IMR-90 (cell line): ENCODE data around the gene MBTD1. TPM values are rescaled to one million over a fixed set of nuclear protein-coding genes. Genes with fewer than 3 reads are reported as not detected.

Experiments
- ATAC-seq: fragments of 200-7000 bp; cut with Tn5 transposase; 2 replicates; pipeline ENCODE4 v1.9.1; 2020; ENCODE audit warnings: low read depth, mild to moderate bottlenecking, moderate library complexity
- BruUV-seq: library from RNA; stranded (reverse); fragments of 400-500 nt; replicated peaks from 2 replicates; lab custom pipeline; 2021; lab: Mats Ljungman, UMichigan
- CTCF ChIA-PET: fragments of 300-600 bp; formaldehyde crosslinking; extraction: SDS; loops from one replicate; lab custom pipeline; 2021; ENCODE audit warnings: antibody characterized with exemption; lab: Yijun Ruan, JAX
- POLR2A ChIA-PET: fragments of 300-600 bp; sonication (Branson Sonifier 250); formaldehyde crosslinking; loops from one replicate; lab custom pipeline; 2022; ENCODE audit warnings: antibody characterized with exemption; ENCODE audit not compliant: unreplicated experiment; lab: Charles Lee
- DNase-seq: peaks from one replicate; pipeline ENCODE4 v3.0.0; 2013
- H2AFZ ChIP-seq: replicated peaks from 2 replicates; pipeline ENCODE3; 2013; ENCODE audit warnings: low read length, mild to moderate bottlenecking; ENCODE audit not compliant: poor library complexity
- H2AK5ac ChIP-seq: 2 replicates; pipeline ENCODE4 v1.6.1; 2013; ENCODE audit warnings: low read depth, low read length, inconsistent platforms
- H2AK9ac ChIP-seq: replicated peaks from 2 replicates; pipeline ENCODE3; 2013; ENCODE audit warnings: mild to moderate bottlenecking, low read depth, low read length, moderate library complexity; ENCODE audit not compliant: poor library complexity
- H2BK120ac ChIP-seq: 2 replicates; pipeline ENCODE4 v1.6.1; 2013; ENCODE audit warnings: low read depth, low read length, inconsistent platforms
- H2BK15ac ChIP-seq: 3 replicates; pipeline ENCODE4 v1.6.1; 2013; ENCODE audit warnings: low read depth, low read length, inconsistent platforms
- H2BK20ac ChIP-seq: 2 replicates; pipeline ENCODE4 v1.6.1; 2013; ENCODE audit warnings: low read depth, mild to moderate bottlenecking, inconsistent platforms, low read length, moderate library complexity
- H2BK5ac ChIP-seq: 2 replicates; pipeline ENCODE4 v1.6.1; 2013; ENCODE audit warnings: mild to moderate bottlenecking, low read depth, low read length, inconsistent platforms; ENCODE audit not compliant: poor library complexity, severe bottlenecking
- H3K14ac ChIP-seq: replicated peaks from 2 replicates; pipeline ENCODE4 v1.6.1; 2013; ENCODE audit warnings: low read depth, low read length, inconsistent platforms
- H3K18ac ChIP-seq: 2 replicates; pipeline ENCODE4 v1.6.1; 2013; ENCODE audit warnings: low read depth, low read length, control low read depth
- H3K23ac ChIP-seq: 2 replicates; pipeline ENCODE4 v1.6.1; 2013; ENCODE audit warnings: low read depth, low read length, inconsistent platforms
- H3K27ac ChIP-seq: 2 replicates; pipeline ENCODE4 v1.5.1; 2013; ENCODE audit warnings: mild to moderate bottlenecking, control low read depth, low read length; ENCODE audit not compliant: insufficient read depth
- H3K27me3 ChIP-seq: 2 replicates; pipeline ENCODE4 v1.6.1; 2013; ENCODE audit warnings: low read length; ENCODE audit not compliant: control insufficient read depth, insufficient read depth
- H3K36me3 ChIP-seq: 2 replicates; pipeline ENCODE4 v1.6.1; 2013; ENCODE audit warnings: low read length, mixed read lengths; ENCODE audit not compliant: control insufficient read depth, insufficient read depth
- H3K4ac ChIP-seq: 2 replicates; pipeline ENCODE4 v1.6.1; 2013; ENCODE audit warnings: low read depth, low read length, inconsistent platforms
- H3K4me1 ChIP-seq: 2 replicates; pipeline ENCODE4 v1.6.1; 2013; ENCODE audit warnings: low read length, mixed read lengths; ENCODE audit not compliant: control insufficient read depth, insufficient read depth
- H3K4me2 ChIP-seq: 2 replicates; pipeline ENCODE4 v1.6.1; 2013; ENCODE audit warnings: low read depth, mild to moderate bottlenecking, control low read depth, low read length, moderate library complexity
- H3K4me3 ChIP-seq: 2 replicates; pipeline ENCODE4 v1.5.1; 2013; ENCODE audit warnings: low read depth, mild to moderate bottlenecking, control low read depth, low read length, moderate library complexity; ENCODE audit not compliant: insufficient read depth
- H3K56ac ChIP-seq: 2 replicates; pipeline ENCODE4 v1.6.1; 2013; ENCODE audit warnings: low read length, inconsistent platforms; ENCODE audit not compliant: insufficient read depth; ENCODE audit errors: extremely low read depth
- H3K79me1 ChIP-seq, 2 experiments: 2 replicates each; pipeline ENCODE4 v1.6.1; 2013; ENCODE audit warnings: low read length in 2 of 2, inconsistent platforms in 1 of 2, low read depth in 1 of 2
- H3K9ac ChIP-seq: 2 replicates; pipeline ENCODE4 v1.6.1; 2013; ENCODE audit warnings: low read depth, low read length, control low read depth
- H3K9me1 ChIP-seq: 2 replicates; pipeline ENCODE4 v1.6.1; 2013; ENCODE audit warnings: low read length, inconsistent platforms; ENCODE audit not compliant: insufficient read depth
- H3K9me3 ChIP-seq: 2 replicates; pipeline ENCODE4 v1.6.1; 2013; ENCODE audit warnings: low read length; ENCODE audit not compliant: control insufficient read depth, insufficient read depth
- H4K20me1 ChIP-seq: 2 replicates; pipeline ENCODE4 v1.6.1; 2013; ENCODE audit warnings: low read length, inconsistent platforms; ENCODE audit not compliant: insufficient read depth
- H4K5ac ChIP-seq: 2 replicates; pipeline ENCODE4 v1.6.1; 2013; ENCODE audit warnings: mild to moderate bottlenecking, low read depth, low read length, control low read depth
- H4K8ac ChIP-seq, 2 experiments: 2 replicates each; pipeline ENCODE4 v1.6.1; 2013; ENCODE audit warnings: low read depth in 2 of 2, low read length in 2 of 2, control low read depth in 1 of 2, inconsistent platforms in 1 of 2
- H4K91ac ChIP-seq: 2 replicates; pipeline ENCODE4 v1.6.1; 2013; ENCODE audit warnings: low read depth, low read length, inconsistent platforms; ENCODE audit not compliant: insufficient read depth
- BHLHE40 ChIP-seq: fragments of 150-350 bp; IDR thresholded peaks from 2 replicates; pipeline ENCODE4 v1.6.1; 2016; ENCODE audit warnings: mild to moderate bottlenecking, low read depth, low read length
- CEBPB ChIP-seq: IDR thresholded peaks from 2 replicates; pipeline ENCODE4 v1.6.1; 2012; ENCODE audit warnings: low read depth, low read length, improper control_type of control experiment
- MAFK ChIP-seq: IDR thresholded peaks from 2 replicates; pipeline ENCODE4 v1.6.1; 2012; ENCODE audit warnings: low read depth, low read length, improper control_type of control experiment
- MXI1 ChIP-seq: IDR thresholded peaks from 2 replicates; pipeline ENCODE4 v1.6.1; 2012; ENCODE audit warnings: low read depth, mild to moderate bottlenecking, low read length, moderate library complexity, borderline replicate concordance
- NFE2L2 ChIP-seq: fragments of 150-350 bp; IDR thresholded peaks from 2 replicates; pipeline ENCODE4 v1.6.1; 2016; ENCODE audit warnings: low read depth, mild to moderate bottlenecking, low read length
- POLR2A ChIP-seq: IDR thresholded peaks from 2 replicates; pipeline ENCODE4 v1.6.1; 2012; ENCODE audit warnings: mild to moderate bottlenecking, low read depth, low read length
- RAD21 ChIP-seq: IDR thresholded peaks from 2 replicates; pipeline ENCODE4 v1.6.1; 2012; ENCODE audit warnings: low read length, improper control_type of control experiment
- RFX5 ChIP-seq: IDR thresholded peaks from 2 replicates; pipeline ENCODE4 v1.8.0; 2012; ENCODE audit warnings: low read depth, mild to moderate bottlenecking, low read length, moderate library complexity
- SMC3 ChIP-seq: fragments of 150-350 bp; IDR thresholded peaks from 2 replicates; pipeline ENCODE4 v1.6.1; 2016; ENCODE audit warnings: low read depth, mild to moderate bottlenecking, antibody characterized with exemption, low read length, moderate library complexity
- WGBS, 2 experiments: methylation state at CpG; one replicate each; pipeline versions ENCODE4 v1.1.5 to v1.1.7; 2013; ENCODE audit warnings: missing lambda C conversion rate in 2 of 2; ENCODE audit not compliant: insufficient read length in 1 of 2; ENCODE audit errors: extremely low coverage in 2 of 2; 5-methylcytosine and 5-hydroxymethylcytosine counted together
- dilution Hi-C: fragments of 300-500 bp; cut with HindIII; formaldehyde crosslinking; loops from one replicate; pipeline ENCODE4 v1.14.3; 2018; ENCODE audit warnings: low sequenced_read_pairs; ENCODE audit not compliant: unreplicated experiment
- in situ Hi-C: fragments of 300-500 bp; cut with MboI; formaldehyde crosslinking; loops from 3 replicates; pipeline ENCODE4 v1.14.3; 2019; ENCODE audit warnings: low sequenced_read_pairs, inconsistent platforms, mixed read lengths
- intact Hi-C: fragments of 100-400 bp; cut with micrococcal nuclease; formaldehyde crosslinking; loops from 2 replicates; pipeline ENCODE4 v1.10.0; 2022
- polyA plus RNA-seq, 3 experiments: library from polyadenylated mRNA; depleted of rRNA; stranded (reverse); fragments of >200 nt; gene quantifications; 2 replicates each; pipeline ENCODE4 v1.2.3, GENCODE V29; 2012; ENCODE audit warnings: low replicate concordance in 1 of 3
- total RNA-seq: library from RNA; depleted of rRNA; stranded (reverse); fragments of >200 nt; gene quantifications from 2 replicates; pipeline ENCODE4 v1.2.3, GENCODE V29; 2012
- TF ChIP-seq, protein P1 (sequence below): fragments of 150-350 bp; IDR thresholded peaks from 2 replicates; pipeline ENCODE4 v1.6.1; 2017; ENCODE audit warnings: mild to moderate bottlenecking, antibody characterized with exemption, low read length, low read depth
- TF ChIP-seq, protein P2 (sequence below): conservative IDR thresholded peaks from 2 replicates; pipeline ENCODE4 v1.5.1; 2012; ENCODE audit warnings: mild to moderate bottlenecking, low read depth, low read length, improper control_type of control experiment

MBTD1 gene
- total and polyA plus RNA-seq, 2 of the 4 experiments (the other 2 are of a cell fraction): 3.2 to 5.6 TPM

DNA sequence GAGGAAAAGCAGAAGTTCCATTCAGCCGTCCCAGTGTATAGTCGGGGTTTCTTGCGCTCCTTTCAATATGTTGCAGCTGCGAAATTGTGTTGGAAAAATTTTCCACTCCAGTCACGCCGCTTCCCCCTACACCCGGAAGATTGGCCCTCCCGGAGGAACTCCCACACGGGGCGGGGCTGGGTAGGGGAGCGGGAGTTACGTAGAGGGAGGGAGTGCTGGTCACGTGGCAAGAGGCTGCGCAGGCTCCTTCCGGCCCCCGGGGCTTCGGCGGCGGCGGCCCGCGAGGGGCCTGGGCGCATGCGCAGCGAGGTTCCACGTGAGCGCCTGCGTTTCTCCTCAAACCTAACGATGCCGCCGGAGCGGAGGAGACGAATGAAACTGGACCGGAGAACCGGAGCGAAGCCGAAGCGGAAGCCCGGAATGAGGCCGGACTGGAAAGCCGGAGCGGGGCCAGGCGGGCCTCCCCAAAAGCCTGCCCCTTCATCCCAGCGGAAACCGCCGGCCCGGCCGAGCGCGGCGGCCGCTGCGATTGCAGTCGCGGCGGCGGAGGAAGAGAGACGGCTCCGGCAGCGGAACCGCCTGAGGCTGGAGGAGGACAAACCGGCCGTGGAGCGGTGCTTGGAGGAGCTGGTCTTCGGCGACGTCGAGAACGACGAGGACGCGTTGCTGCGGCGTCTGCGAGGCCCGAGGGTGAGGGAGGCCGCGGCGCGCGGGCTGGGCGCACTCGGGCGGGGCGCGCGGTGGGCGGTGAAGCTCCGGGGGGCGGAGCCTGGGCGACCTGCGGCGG is 581 bp upstream of the MBTD1 start, which contains the start of gene UTP18 (continued):
- peak; percentile 99 for TF ChIP-seq BHLHE40
- peak; percentile 68 for TF ChIP-seq MXI1

DNA sequence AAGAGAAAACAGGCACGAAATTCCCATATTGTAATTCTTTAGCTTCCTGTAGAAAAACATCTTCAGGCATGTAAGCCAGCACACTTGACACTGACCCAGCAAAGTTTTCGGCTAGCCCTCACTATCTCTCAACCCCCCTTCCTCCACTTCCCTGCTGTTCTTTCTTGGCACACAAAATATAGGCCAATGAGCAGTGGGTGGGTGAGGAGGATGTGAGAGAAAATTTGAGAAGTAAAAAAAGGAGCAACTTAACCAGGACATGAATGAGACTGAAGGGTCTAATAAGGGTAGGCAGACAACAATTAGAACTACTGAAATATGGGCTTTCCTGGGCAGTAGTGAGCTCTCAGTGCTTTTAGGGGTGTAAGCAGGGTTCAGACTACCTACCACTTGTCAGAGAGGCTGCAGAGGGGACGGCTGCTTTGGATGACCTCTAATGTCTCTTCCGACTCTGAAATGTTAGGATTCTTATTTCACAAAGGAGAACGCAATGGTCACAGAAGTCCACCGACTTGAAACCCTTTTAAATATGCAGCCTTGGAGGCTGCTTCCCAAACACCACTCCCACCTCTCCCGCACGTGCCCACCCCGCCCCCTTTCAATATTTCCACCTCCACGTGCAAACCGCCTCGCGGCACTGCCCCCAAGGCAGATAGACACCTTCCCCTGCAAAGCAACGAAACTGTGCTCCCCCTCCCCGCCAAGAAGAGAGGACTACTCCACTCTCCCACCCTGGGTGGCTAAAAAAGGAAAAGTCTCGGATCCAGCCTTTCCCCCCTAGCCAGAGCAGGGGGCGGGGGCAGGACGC is 889 bp downstream of the MBTD1 start:
- H4K20me1 ChIP-seq: peaks cover 35% of the 10 kb centered on the region
- no peak overlapping the region; the same call in 1 of the 2 replicates for H2AK5ac ChIP-seq
- H4K91ac ChIP-seq: peak overlapping the region; percentile 28; the same call in 1 of the 2 replicates
- no peak overlapping the region for H2BK20ac ChIP-seq
- peak overlapping the region; percentile 97 for H3K4me2 ChIP-seq
- H3K79me1 ChIP-seq: peaks cover 21 to 53% of the 10 kb centered on the region in 2 experiments
- dilution Hi-C loops: no loop called here
- no peak overlapping the region for H3K18ac ChIP-seq
- CTCF ChIA-PET: interaction anchor here (0.6 kb wide), 1 partner anchor 58 kb away, joined by 3 read pairs; no protein-coding TSS in a partner anchor
- no peak overlapping the region for H2BK120ac ChIP-seq
- peak overlapping the region; percentile 52 for H3K4me3 ChIP-seq
- peak overlapping the region; percentile 4; the same call in 1 of the 2 replicates for H3K4ac ChIP-seq
- intact Hi-C loops: loop anchor here (5.0 kb wide), 1 partner anchor 42 kb away; no protein-coding TSS in a partner anchor
- peaks cover 2% of the 10 kb centered on the region for H3K9me1 ChIP-seq
- H2AFZ ChIP-seq: peak overlapping the region; percentile 99
- H2AK9ac ChIP-seq: peak overlapping the region; percentile 68
- DNase-seq (no peak), ATAC-seq (no peak)
- H3K14ac ChIP-seq: no peak overlapping the region
- in situ Hi-C loops: no loop called here
- H3K56ac ChIP-seq: 0 out of 2 replicates have a peak overlapping the region, but pooled peaks have one; percentile 38
- H3K9me3 ChIP-seq: no peaks in the 10 kb centered on the region
- H3K23ac ChIP-seq: peak overlapping the region; percentile 72; the same call in 1 of the 2 replicates
- H4K5ac ChIP-seq: no peak overlapping the region
- peak overlapping the region in 1 of 2 experiments; percentile 27; a peak in 1 of 4 replicates for H4K8ac ChIP-seq
- WGBS, 2 experiments: 8% methylated on average over 4 of the region's 18 CpGs; no CpG with 5 or more reads in 1 of the 2 experiments
- no peak overlapping the region for H2BK15ac ChIP-seq
- H3K9ac ChIP-seq: peak overlapping the region; percentile 66
- POLR2A ChIA-PET: no interaction called here
- H3K27ac ChIP-seq: peak overlapping the region; percentile 35
- no TSS peak for BruUV-seq
- H3K27me3 ChIP-seq: no peaks in the 10 kb centered on the region
- H2BK5ac ChIP-seq: peak overlapping the region; percentile 25
- no peaks in the 10 kb centered on the region; the same call in 1 of the 2 replicates for H3K4me1 ChIP-seq
- peaks cover 5% of the 10 kb centered on the region for H3K36me3 ChIP-seq
- TF ChIP-seq BHLHE40 (peak; percentile 93), SMC3 (no peak), CEBPB (no peak), MAFK (no peak), RAD21 (no peak), MXI1 (peak; percentile 99), POLR2A (no peak), RFX5 (no peak), NFE2L2 (no peak)
- TF ChIP-seq, protein P1, sequence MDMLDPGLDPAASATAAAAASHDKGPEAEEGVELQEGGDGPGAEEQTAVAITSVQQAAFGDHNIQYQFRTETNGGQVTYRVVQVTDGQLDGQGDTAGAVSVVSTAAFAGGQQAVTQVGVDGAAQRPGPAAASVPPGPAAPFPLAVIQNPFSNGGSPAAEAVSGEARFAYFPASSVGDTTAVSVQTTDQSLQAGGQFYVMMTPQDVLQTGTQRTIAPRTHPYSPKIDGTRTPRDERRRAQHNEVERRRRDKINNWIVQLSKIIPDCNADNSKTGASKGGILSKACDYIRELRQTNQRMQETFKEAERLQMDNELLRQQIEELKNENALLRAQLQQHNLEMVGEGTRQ: peak; percentile 50
- TF ChIP-seq, protein P2, sequence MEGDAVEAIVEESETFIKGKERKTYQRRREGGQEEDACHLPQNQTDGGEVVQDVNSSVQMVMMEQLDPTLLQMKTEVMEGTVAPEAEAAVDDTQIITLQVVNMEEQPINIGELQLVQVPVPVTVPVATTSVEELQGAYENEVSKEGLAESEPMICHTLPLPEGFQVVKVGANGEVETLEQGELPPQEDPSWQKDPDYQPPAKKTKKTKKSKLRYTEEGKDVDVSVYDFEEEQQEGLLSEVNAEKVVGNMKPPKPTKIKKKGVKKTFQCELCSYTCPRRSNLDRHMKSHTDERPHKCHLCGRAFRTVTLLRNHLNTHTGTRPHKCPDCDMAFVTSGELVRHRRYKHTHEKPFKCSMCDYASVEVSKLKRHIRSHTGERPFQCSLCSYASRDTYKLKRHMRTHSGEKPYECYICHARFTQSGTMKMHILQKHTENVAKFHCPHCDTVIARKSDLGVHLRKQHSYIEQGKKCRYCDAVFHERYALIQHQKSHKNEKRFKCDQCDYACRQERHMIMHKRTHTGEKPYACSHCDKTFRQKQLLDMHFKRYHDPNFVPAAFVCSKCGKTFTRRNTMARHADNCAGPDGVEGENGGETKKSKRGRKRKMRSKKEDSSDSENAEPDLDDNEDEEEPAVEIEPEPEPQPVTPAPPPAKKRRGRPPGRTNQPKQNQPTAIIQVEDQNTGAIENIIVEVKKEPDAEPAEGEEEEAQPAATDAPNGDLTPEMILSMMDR: no peak
